GM19351 (cell line): ENCODE results near the gene SLC9A8.
"Not testable (repeated sequence)": the region's sequence is repeated elsewhere in the genome, so short reads cannot be mapped to it uniquely, and the experiment has no call there.

Source experiments
- ATAC-seq: cut with Tn5 transposase; IDR thresholded peaks from one replicate; pipeline ENCODE4 v1.9.1; 2021; ENCODE audit warnings: mild to moderate bottlenecking, moderate library complexity; ENCODE audit not compliant: unreplicated experiment

Gene SLC9A8, protein sequence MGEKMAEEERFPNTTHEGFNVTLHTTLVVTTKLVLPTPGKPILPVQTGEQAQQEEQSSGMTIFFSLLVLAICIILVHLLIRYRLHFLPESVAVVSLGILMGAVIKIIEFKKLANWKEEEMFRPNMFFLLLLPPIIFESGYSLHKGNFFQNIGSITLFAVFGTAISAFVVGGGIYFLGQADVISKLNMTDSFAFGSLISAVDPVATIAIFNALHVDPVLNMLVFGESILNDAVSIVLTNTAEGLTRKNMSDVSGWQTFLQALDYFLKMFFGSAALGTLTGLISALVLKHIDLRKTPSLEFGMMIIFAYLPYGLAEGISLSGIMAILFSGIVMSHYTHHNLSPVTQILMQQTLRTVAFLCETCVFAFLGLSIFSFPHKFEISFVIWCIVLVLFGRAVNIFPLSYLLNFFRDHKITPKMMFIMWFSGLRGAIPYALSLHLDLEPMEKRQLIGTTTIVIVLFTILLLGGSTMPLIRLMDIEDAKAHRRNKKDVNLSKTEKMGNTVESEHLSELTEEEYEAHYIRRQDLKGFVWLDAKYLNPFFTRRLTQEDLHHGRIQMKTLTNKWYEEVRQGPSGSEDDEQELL

GRCh38 chr20:49812507-49813304 lies at the start of gene SLC9A8:
Gene SLC9A8 (plus strand): TSS chr20:49812828. CDS start chr20:49812923, 95 bp downstream.
- ATAC-seq, result peak; percentile 87

DNA sequence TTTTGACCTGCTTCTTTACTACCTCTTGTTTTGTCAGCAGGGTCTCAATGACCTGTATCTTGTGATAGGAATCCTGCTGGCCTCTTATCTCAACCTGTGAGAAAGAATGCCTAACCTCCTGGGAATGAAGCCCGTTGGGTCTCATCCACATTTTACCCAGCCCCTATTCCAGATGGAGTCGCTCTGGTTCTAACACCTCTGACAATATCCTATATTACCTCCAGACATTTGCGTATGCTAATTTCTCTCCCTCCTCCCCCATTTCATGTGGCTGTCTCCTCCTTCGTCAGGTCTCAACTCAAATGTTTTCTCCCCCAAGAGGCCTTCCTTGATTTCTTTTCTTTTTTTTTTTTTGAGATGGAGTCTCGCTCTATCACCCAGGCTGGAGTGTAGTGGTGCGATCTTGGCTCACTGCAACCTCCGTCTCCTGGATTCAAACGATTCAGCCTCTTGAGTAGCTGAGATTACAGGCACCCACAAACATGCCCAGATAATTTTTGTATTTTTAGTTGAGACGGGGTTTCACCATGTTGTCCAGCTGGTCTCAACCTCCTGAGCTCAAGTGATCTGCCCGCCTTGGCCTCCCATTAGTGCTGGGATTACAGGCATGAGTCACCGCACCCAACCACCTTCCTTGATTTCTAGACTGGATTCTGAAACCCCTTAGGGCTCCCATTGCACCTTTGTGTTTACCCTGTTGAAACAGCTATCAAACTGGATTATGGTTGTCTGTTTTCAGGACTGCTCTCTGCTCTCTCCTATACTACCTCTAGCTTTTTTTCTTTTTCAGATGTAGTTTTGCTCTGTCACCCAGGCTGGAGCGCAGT lies 49.5 kb upstream of the SLC9A8 start:
- no peak for ATAC-seq

DNA sequence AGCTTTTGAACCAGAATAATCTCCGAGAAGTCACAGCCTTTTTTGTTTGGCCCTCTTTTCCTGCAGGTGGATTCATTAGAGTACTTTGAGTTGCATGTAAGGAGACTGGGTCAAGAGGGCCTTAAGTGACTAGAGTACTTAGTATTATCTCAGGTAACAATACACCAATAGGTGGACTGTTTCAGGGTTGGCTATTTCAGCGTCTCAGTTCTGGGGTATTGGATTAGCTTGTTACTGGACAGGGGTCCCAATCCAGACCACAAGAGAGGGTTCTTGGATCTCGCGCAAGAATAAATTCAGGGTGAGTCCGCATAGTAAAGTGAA lies 47.3 kb upstream of the SLC9A8 start:
- ATAC-seq, result no peak

- ATAC-seq, result no peak
Observed at GRCh38 chr20:49765846-49766541, 46.6 kb upstream of the SLC9A8 start.

DNA sequence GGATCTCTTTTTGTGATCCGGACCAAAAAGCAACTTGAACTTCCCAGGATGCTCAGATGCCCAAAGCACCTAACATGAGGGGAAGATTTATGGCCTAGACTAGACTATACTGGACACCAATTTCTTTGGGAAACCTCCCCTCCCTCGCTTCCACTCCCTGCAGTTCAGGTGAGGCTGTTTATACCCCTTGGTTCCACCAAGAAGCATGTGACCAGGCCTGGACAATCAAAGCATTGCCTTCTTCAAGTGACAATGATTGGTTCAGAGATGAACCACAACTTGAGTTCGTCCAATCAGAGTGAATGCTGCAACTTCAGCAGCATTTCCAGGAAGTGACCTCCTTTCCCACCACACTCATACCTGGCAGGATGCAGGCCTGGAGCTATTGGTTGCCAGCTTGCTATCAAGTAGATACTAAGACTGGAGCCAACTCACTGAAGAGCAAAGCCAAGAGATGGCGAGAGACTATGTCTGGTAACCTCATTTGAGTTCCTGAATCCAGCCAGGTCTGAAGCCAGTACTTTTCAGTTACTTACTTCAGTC lies 45.6 kb upstream of the SLC9A8 start:
- no peak for ATAC-seq

GRCh38 chr20:49768204-49769047 lies 44.2 kb upstream of the SLC9A8 start:
- ATAC-seq, result no peak

DNA sequence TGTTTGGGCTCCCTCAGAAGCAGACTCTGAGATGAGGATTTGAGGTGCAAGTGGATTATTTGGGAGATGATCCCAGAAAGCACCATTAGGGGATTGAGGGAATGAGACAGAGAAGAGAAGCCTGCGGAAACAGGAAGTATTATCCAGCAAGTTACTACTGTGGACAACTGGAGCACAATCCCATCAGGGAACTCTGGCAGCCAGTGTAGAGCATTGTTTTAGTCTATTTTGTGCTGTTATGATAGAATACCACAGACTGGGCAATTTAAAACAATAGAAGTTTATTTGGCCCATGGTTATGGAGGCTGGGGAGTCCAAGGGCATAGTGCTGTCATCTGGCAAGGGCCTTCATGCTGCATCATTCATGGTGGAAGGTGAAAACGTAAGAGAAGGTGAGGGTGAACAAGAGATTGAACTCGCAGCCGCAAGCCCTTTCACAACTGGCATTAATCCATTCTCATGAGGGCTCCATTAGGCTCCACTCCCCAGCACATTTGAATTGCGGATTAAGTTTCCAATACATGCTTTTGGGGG lies 43.5 kb upstream of the SLC9A8 start:
- ATAC-seq, result no peak

DNA sequence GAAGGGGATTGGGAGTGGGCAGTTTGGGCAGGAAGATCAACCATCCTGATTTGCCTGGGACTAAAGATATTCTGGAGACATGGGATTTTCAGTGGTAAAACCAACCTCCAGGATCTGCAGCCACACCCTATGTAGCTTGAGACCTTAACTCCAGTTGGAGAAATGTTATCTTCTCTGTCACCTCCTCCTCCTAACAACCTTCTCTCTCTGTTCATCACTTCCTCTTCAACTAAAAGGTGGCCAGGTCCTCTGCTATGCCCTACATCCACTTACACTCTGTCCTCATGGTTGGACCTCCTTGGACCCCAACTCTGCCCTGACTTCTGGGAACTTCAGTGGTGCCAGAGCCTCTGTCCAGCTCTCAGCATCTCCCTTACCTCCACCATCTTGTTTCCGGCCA lies 42.0 kb upstream of the SLC9A8 start:
- no peak for ATAC-seq

DNA sequence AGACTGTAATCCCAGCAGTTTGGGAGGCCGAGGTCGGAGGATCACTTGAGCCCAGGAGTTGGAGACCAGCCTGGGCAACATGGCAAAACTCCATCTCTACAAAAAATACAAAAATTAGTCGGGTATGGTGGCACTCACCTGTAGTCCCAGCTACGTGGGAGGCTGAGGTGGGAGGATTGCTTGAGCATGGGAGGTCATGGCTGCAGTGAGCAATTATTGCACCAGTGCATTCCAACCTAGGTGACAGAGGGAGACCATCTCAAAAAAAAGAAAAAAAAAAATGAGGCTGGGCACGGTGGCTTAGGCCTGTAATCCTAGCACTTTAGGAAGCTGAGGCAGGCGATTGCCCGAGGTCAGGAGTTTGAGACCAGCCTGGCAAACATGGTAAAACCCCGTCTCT lies 38.4 kb upstream of the SLC9A8 start:
- ATAC-seq, result not testable (repeated sequence)

DNA sequence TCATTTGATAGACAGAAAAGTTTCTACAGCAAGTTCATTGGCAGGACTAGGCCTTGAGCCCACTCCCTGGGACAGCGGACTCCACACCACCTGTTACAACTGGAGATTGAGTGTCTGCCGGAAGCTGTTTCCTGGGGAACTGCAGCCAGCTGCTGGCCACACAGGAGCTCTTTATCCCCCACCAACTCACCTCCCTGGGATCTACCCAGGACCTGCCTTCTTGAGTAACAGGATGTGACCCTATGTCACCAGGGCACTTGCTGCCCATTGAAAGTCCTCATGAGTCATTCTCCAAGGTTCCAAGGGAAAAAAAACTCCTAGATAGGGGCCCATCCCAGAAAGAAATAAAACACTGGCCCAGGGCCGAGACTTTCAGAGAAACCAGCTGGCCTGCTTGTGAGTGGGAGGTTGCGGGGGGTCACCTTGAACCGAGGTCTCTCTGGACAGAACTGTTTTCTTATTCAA lies 37.4 kb upstream of the SLC9A8 start:
- no peak for ATAC-seq

DNA sequence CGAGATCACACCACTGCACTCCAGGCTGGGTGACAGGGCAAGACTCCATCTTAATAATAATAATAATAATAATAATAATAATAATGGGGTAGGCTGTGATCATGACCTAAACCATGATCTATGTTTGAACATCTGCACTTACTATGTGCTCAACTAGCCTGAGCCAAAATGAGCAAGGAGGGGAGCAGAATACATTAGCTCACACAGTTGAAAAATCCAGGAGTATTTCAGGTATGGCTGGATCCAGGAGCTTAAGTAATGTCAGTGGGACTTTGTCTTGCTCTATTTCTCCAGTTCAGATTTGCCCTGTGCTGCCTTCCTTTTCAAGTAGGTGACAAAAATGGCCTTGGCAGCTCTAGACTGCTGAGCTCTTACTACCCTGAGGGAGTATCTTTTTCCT lies 32.7 kb upstream of the SLC9A8 start:
- no peak for ATAC-seq

GRCh38 chr20:49781676-49782075 lies 31.0 kb upstream of the SLC9A8 start:
- ATAC-seq, result no peak

- ATAC-seq, result not testable (repeated sequence)
Observed at GRCh38 chr20:49782439-49782838, 30.2 kb upstream of the SLC9A8 start.

GRCh38 chr20:49783021-49783995 lies 29.3 kb upstream of the SLC9A8 start:
- ATAC-seq, result not testable (repeated sequence)

- no peak for ATAC-seq
Observed at GRCh38 chr20:49784291-49784690, 28.3 kb upstream of the SLC9A8 start.

- no peak for ATAC-seq
Observed at GRCh38 chr20:49785149-49785851, 27.3 kb upstream of the SLC9A8 start.

DNA sequence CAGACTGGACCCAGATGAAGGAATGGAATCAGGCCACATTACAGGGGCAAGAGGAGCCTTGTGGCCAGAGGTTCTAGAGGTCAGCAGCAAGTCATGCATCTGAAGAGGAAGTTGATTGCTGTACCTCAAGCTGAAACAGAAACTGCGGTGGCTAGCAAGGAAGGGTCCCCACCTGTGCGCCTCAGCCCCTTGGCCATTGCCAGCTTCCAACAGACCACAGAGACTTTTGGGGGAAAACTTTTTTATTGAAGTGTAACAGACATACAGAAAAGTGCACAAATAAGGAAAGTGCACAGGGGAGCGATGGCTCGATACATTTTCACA lies 26.8 kb upstream of the SLC9A8 start:
- peak; percentile 94 for ATAC-seq
